GM18951 (cell line): ENCODE results near the gene ZNF638.
A peak's percentile ranks its signal among the peaks of the same experiment; 100 is the strongest.
"Not testable (repeated sequence)": the region's sequence is repeated elsewhere in the genome, so short reads cannot be mapped to it uniquely, and the experiment has no call there.

Source experiments
- POLR2A ChIP-seq: IDR thresholded peaks from 4 replicates; pipeline ENCODE4 v1.6.1; 2011; ENCODE audit warnings: mild to moderate bottlenecking; ENCODE audit not compliant: insufficient read length, insufficient read depth; ENCODE audit errors: extremely low read depth
- in situ Hi-C: fragments of 300-500 bp; cut with MboI; formaldehyde crosslinking; loops from one replicate; pipeline ENCODE4 v1.12.0; 2022; ENCODE audit warnings: low sequenced_read_pairs, mixed read lengths, inconsistent platforms; ENCODE audit not compliant: unreplicated experiment

Gene ZNF638

GRCh38 chr2:71331581-71332434 lies at the start of gene ZNF638:
TSS of gene ZNF638 (plus strand) at chr2:71331782. CDS start at chr2:71348955, 17,173 bp downstream.
- in situ Hi-C loops: no loop called here
- peak; percentile 91 for TF ChIP-seq POLR2A

- in situ Hi-C loops: no loop called here
- no peak for TF ChIP-seq POLR2A
These were observed 49.6 kb upstream of the ZNF638 start for GRCh38 chr2:71281950-71282349.

- TF ChIP-seq POLR2A: no peak
- in situ Hi-C loops: no loop called here
These were observed 49.1 kb upstream of the ZNF638 start for GRCh38 chr2:71282493-71282892.

GRCh38 chr2:71283131-71283530 lies 48.5 kb upstream of the ZNF638 start:
- no peak for TF ChIP-seq POLR2A
- in situ Hi-C loops: no loop called here

- no peak for TF ChIP-seq POLR2A
These were observed 45.9 kb upstream of the ZNF638 start for GRCh38 chr2:71285706-71286105.

GRCh38 chr2:71291398-71291797 lies 40.2 kb upstream of the ZNF638 start:
- no peak for TF ChIP-seq POLR2A
- in situ Hi-C loops: loop anchor here (10.0 kb wide), 1 partner anchor 223 kb away; no protein-coding TSS in a partner anchor

More at GRCh38 chr2:71285706-71286105, 45.9 kb upstream of the ZNF638 start:
- in situ Hi-C loops: no loop called here

GRCh38 chr2:71292159-71292558 lies 39.4 kb upstream of the ZNF638 start:
- in situ Hi-C loops: loop anchor here (10.0 kb wide), 1 partner anchor 223 kb away; no protein-coding TSS in a partner anchor
- TF ChIP-seq POLR2A: no peak

- no peak for TF ChIP-seq POLR2A
- in situ Hi-C loops: loop anchor here (10.0 kb wide), 1 partner anchor 216 kb away; no protein-coding TSS in a partner anchor
These were observed 32.7 kb upstream of the ZNF638 start for GRCh38 chr2:71298914-71299313.

GRCh38 chr2:71299507-71299906 lies 32.1 kb upstream of the ZNF638 start:
- no peak for TF ChIP-seq POLR2A
- in situ Hi-C loops: loop anchor here (10.0 kb wide), 1 partner anchor 215 kb away; no protein-coding TSS in a partner anchor

GRCh38 chr2:71303849-71304248 lies 27.7 kb upstream of the ZNF638 start:
- TF ChIP-seq POLR2A: no peak
- in situ Hi-C loops: no loop called here

GRCh38 chr2:71306762-71307161 lies 24.8 kb upstream of the ZNF638 start:
- TF ChIP-seq POLR2A: no peak
- in situ Hi-C loops: no loop called here

- TF ChIP-seq POLR2A: no peak
- in situ Hi-C loops: no loop called here
These were observed 18.4 kb upstream of the ZNF638 start for GRCh38 chr2:71313016-71313766.

- in situ Hi-C loops: no loop called here
- no peak for TF ChIP-seq POLR2A
These were observed 14.5 kb upstream of the ZNF638 start for GRCh38 chr2:71317060-71317459.

GRCh38 chr2:71317900-71318299 lies 13.7 kb upstream of the ZNF638 start:
- in situ Hi-C loops: not testable (repeated sequence)
